ENCODE measurements around the gene ZNF709.
"Not testable (repeated sequence)": the region's sequence is repeated elsewhere in the genome, so short reads cannot be mapped to it uniquely, and the experiment has no call there.

ZNF709 gene

GRCh38 chr19:12484371-12485051, at the start of gene ZNF709:
Gene ZNF709, minus strand, starts transcription at chr19:12484816. Its CDS starts 159 bp downstream, at chr19:12484657.
- peak; percentile 90 for DNase-seq

- DNase-seq, result no peak
These were observed 42.6 kb upstream of the ZNF709 start for GRCh38 chr19:12527034-12527836.

GRCh38 chr19:12526542-12526941, 41.9 kb upstream of the ZNF709 start:
- no peak for DNase-seq

- no peak for DNase-seq
These were observed 37.4 kb upstream of the ZNF709 start for GRCh38 chr19:12521996-12522395.

- no peak for DNase-seq
These were observed 29.0 kb upstream of the ZNF709 start for GRCh38 chr19:12513531-12514061.

GRCh38 chr19:12497032-12497431, 12.4 kb upstream of the ZNF709 start:
- no peak for DNase-seq

- DNase-seq, result no peak
These were observed 11.9 kb upstream of the ZNF709 start for GRCh38 chr19:12496480-12496879.

GRCh38 chr19:12495002-12495802, 10.6 kb upstream of the ZNF709 start:
- peak; percentile 83 for DNase-seq

GRCh38 chr19:12494260-12494860, 9.7 kb upstream of the ZNF709 start:
- no peak for DNase-seq

GRCh38 chr19:12486265-12486783, 1.7 kb upstream of the ZNF709 start:
- DNase-seq, result not testable (repeated sequence)

GRCh38 chr19:12485571-12485970, 955 bp upstream of the ZNF709 start:
- no peak for DNase-seq

- DNase-seq, result no peak
These were observed 418 bp upstream of the ZNF709 start for GRCh38 chr19:12485052-12485416.

GRCh38 chr19:12484011-12484370, 625 bp downstream of the ZNF709 start:
- no peak for DNase-seq

- no peak for DNase-seq
These were observed 2.1 kb downstream of the ZNF709 start for GRCh38 chr19:12482509-12482886.

- DNase-seq, result no peak
These were observed 2.7 kb downstream of the ZNF709 start for GRCh38 chr19:12481781-12482508.

- DNase-seq, result no peak
These were observed 6.2 kb downstream of the ZNF709 start for GRCh38 chr19:12478234-12478941.

GRCh38 chr19:12467651-12468050, 17.0 kb downstream of the ZNF709 start:
- DNase-seq, result not testable (repeated sequence)

GRCh38 chr19:12465211-12465610, 19.4 kb downstream of the ZNF709 start:
- no peak for DNase-seq

GRCh38 chr19:12464769-12465168, 19.8 kb downstream of the ZNF709 start:
- DNase-seq, result no peak

- DNase-seq, result not testable (repeated sequence)
These were observed 20.5 kb downstream of the ZNF709 start for GRCh38 chr19:12464139-12464538.

- DNase-seq, result no peak
These were observed 31.1 kb downstream of the ZNF709 start for GRCh38 chr19:12453495-12453894.
